Nephron (organoid): ENCODE data around the gene SORCS3.

Experiments used
- H3K27ac Mint-ChIP-seq, 3 experiments: 2 replicates each; pipeline ENCODE4 v1.8.0; 2020; ENCODE audit warnings: mixed read lengths in 3 of 3, mild to moderate bottlenecking in 2 of 3, moderate library complexity in 1 of 3
- H3K27me3 Mint-ChIP-seq: 2 replicates; pipeline ENCODE4 v1.8.0; 2021; ENCODE audit warnings: low read depth, mild to moderate bottlenecking, moderate library complexity, mixed read lengths
- H3K36me3 Mint-ChIP-seq: 2 replicates; pipeline ENCODE4 v1.8.0; 2020; ENCODE audit warnings: low read depth, mixed read lengths
- H3K4me1 Mint-ChIP-seq: 2 replicates; pipeline ENCODE4 v1.8.0; 2020; ENCODE audit warnings: mixed read lengths
- H3K4me3 Mint-ChIP-seq, 3 experiments: 2 replicates each; pipeline ENCODE4 v1.8.0; 2020; ENCODE audit warnings: mild to moderate bottlenecking in 3 of 3, mixed read lengths in 3 of 3, moderate library complexity in 2 of 3
- H3K9me3 Mint-ChIP-seq: 2 replicates; pipeline ENCODE4 v1.8.0; 2020; ENCODE audit warnings: mixed read lengths
- TF ChIP-seq, protein P1 (sequence below), 3 experiments: fragments of 200-600 bp; sonication (generic); IDR thresholded peaks; one replicate each; pipeline ENCODE4 v1.5.0; 2021; ENCODE audit warnings: antibody characterized with exemption in 3 of 3; ENCODE audit not compliant: unreplicated experiment in 3 of 3

SORCS3 gene

GRCh38 chr10:104650072-104650471 lies 9.0 kb downstream of the SORCS3 start:
- Mint-ChIP-seq H3K4me3 (no peak overlapping the region), H3K36me3 (no peaks in the 10 kb centered on the region), H3K9me3 (no peaks in the 10 kb centered on the region), H3K27me3 (peaks cover 33% of the 10 kb centered on the region), H3K27ac (peak overlapping the region in 1 of 3 experiments; percentile 0), H3K4me1 (peaks cover 18% of the 10 kb centered on the region)
- TF ChIP-seq, protein P1, sequence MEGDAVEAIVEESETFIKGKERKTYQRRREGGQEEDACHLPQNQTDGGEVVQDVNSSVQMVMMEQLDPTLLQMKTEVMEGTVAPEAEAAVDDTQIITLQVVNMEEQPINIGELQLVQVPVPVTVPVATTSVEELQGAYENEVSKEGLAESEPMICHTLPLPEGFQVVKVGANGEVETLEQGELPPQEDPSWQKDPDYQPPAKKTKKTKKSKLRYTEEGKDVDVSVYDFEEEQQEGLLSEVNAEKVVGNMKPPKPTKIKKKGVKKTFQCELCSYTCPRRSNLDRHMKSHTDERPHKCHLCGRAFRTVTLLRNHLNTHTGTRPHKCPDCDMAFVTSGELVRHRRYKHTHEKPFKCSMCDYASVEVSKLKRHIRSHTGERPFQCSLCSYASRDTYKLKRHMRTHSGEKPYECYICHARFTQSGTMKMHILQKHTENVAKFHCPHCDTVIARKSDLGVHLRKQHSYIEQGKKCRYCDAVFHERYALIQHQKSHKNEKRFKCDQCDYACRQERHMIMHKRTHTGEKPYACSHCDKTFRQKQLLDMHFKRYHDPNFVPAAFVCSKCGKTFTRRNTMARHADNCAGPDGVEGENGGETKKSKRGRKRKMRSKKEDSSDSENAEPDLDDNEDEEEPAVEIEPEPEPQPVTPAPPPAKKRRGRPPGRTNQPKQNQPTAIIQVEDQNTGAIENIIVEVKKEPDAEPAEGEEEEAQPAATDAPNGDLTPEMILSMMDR (IDR thresholded peaks at IDR 0.05; ENCODE audit: unreplicated experiment in 3 of 3): peak; percentile 37 to 46 (median 42)

DNA sequence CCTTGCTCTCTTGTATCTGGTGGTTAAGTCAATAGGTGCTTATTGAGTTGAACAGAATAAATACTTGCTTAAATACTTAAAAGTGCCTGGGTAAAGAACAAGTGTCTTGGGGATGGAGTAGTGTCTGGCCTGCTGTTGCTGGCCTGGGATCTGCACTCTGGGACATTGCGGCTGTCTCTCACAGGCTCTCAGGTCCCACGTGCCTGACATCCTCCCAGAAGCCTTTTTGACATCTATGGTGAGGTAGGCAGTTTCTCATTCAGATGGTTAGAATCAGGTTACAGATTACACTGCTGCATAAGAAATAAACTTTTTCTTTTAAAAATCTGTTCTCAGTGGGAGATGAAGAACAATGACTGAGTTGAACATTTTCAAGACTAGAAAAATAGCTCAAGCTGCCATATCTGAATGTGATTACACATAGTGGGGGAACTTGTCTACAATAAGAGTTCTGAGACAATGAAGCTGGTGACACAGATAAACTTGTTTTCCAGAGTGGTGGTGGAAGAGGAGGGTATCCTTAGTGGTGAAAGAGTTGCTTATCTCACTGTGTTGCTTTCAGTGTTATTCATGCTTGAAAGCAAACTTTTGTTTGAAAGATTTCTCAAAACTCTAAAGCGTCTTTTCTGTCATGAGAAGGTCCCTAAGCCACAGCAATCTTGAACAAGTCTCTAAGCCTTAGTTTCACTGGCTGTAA lies 9.7 kb downstream of the SORCS3 start:
- Mint-ChIP-seq H3K27ac (no peak overlapping the region), H3K4me3 (no peak overlapping the region), H3K27me3 (peaks cover 27% of the 10 kb centered on the region), H3K36me3 (no peaks in the 10 kb centered on the region), H3K9me3 (no peaks in the 10 kb centered on the region), H3K4me1 (peaks cover 12% of the 10 kb centered on the region)
- TF ChIP-seq, protein P1 (IDR thresholded peaks at IDR 0.05; ENCODE audit: unreplicated experiment in 3 of 3): no peak

DNA sequence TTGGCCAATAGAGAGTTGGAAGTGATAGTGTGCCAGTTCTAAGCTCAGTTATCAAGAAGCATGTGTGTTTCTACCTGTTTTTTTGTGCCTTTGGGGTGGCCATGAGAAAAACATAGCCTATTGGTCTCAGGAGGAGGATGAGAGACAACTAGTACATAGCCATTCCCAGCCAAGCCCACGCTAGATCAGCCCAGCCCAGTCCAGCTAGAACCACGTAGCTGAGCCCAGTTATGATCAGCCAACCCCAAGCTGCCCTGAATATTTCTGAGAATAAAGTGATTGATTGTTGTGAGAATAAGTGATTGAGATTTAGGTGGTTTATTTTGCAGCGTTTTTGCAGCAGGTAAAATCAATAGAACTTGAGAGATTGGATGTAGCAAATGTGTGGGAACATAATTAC lies 15.9 kb downstream of the SORCS3 start:
- Mint-ChIP-seq H3K36me3 (no peaks in the 10 kb centered on the region), H3K27me3 (peaks cover 19% of the 10 kb centered on the region), H3K9me3 (no peaks in the 10 kb centered on the region), H3K4me1 (peaks cover 10% of the 10 kb centered on the region), H3K4me3 (no peak overlapping the region), H3K27ac (peak overlapping the region in 1 of 3 experiments; percentile 51)
- TF ChIP-seq, protein P1 (IDR thresholded peaks at IDR 0.05; ENCODE audit: unreplicated experiment in 3 of 3): no peak

DNA sequence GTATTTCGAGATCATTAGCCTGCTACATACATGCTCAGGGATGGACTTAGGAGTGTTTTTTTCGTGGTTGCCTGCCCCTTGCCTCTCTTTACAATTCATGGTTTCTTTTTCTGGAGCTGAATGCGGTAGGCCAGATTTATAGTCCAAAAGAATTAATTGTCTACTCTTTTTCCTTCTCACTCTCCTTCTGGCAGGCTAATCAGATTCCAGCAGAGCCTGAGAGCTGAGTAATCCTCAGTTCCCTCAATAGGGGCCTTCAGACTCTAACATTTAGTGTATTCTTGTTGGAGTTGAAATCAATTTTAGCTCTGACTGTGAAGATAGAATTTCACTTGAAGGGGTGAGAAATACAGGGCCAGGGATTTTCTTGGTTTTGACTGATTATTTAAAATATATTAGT lies 16.4 kb downstream of the SORCS3 start:
- Mint-ChIP-seq H3K27me3 (peaks cover 19% of the 10 kb centered on the region), H3K4me1 (peaks cover 10% of the 10 kb centered on the region), H3K4me3 (no peak overlapping the region), H3K9me3 (no peaks in the 10 kb centered on the region), H3K27ac (peak overlapping the region in 1 of 3 experiments; percentile 51), H3K36me3 (no peaks in the 10 kb centered on the region)
- TF ChIP-seq, protein P1 (IDR thresholded peaks at IDR 0.05; ENCODE audit: unreplicated experiment in 3 of 3): no peak

DNA sequence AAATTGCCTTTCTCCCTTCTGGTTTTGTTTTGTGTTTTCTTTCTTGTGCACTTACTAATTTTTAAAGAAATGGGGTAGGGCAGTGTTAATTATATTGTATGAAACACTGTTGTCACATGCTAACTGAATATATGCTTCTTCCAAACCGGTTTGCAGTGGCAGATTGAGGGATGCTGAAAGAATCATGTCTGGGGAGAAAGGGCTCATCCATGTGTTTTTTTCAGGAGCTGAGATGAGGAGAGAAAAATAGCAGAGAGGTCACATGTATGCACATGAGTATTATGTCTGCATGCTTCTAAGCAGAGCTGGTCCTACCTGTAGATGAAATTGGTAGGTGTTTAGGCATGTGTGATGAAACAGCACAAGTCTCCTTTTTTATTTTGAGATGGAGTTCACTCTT lies 17.0 kb downstream of the SORCS3 start:
- Mint-ChIP-seq H3K4me3 (no peak overlapping the region), H3K27me3 (peaks cover 19% of the 10 kb centered on the region), H3K27ac (peak overlapping the region in 1 of 3 experiments; percentile 51), H3K9me3 (no peaks in the 10 kb centered on the region), H3K36me3 (no peaks in the 10 kb centered on the region), H3K4me1 (peaks cover 10% of the 10 kb centered on the region)
- TF ChIP-seq, protein P1 (IDR thresholded peaks at IDR 0.05; ENCODE audit: unreplicated experiment in 3 of 3): no peak

DNA sequence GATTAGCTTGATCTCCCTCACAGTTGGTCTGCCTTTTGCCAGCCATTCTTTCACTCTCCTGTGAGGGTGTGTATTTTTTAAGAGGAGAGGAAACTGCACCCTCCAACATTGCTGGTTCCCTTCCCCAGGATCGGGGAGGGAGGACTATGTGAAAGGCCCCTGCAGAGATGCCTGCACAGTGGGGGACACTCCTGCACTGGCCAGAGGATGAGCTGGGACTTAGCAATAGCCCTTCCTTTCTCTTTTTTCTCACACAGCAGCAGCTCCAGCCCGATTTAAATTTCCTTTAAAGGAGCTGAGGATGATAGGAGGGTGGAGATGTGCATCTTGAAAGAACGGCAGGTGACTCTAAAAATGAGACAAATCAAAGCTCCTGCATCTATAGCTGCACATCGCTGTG lies 18.7 kb downstream of the SORCS3 start:
- H3K36me3 Mint-ChIP-seq: no peaks in the 10 kb centered on the region
- H3K27ac Mint-ChIP-seq: no peak overlapping the region
- H3K4me3 Mint-ChIP-seq: no peak overlapping the region
- no peaks in the 10 kb centered on the region for H3K9me3 Mint-ChIP-seq
- TF ChIP-seq, protein P1 (IDR thresholded peaks at IDR 0.05; ENCODE audit: unreplicated experiment in 3 of 3): no peak
- peaks cover 10% of the 10 kb centered on the region for H3K4me1 Mint-ChIP-seq
- H3K27me3 Mint-ChIP-seq: peaks cover 23% of the 10 kb centered on the region
